NB4 (cell line): ENCODE results near the gene ENPEP.
"Not testable (repeated sequence)": the region's sequence is repeated elsewhere in the genome, so short reads cannot be mapped to it uniquely, and the experiment has no call there.

Source experiments
- DNase-seq: peaks from one replicate; pipeline ENCODE4 v3.0.0; 2010; ENCODE audit warnings: low read depth
- H3K4me3 ChIP-seq: one replicate; pipeline ENCODE4 v1.5.1; 2011; ENCODE audit warnings: mild to moderate bottlenecking, low read depth, low read length, moderate library complexity
- MAX ChIP-seq: IDR thresholded peaks from 2 replicates; pipeline ENCODE4 v1.6.1; 2011; ENCODE audit warnings: low read depth, low read length
- MYC ChIP-seq: IDR thresholded peaks from 2 replicates; pipeline ENCODE4 v1.6.1; 2011; ENCODE audit warnings: low read depth, low read length
- POLR2A ChIP-seq: IDR thresholded peaks from 2 replicates; pipeline ENCODE4 v1.6.1; 2011; ENCODE audit warnings: mild to moderate bottlenecking; ENCODE audit not compliant: insufficient read length; ENCODE audit errors: extremely low read depth
- TF ChIP-seq, protein P1 (sequence below): IDR thresholded peaks from one replicate; pipeline ENCODE4 v1.5.1; 2012; ENCODE audit warnings: low read depth, low read length

Gene ENPEP

DNA sequence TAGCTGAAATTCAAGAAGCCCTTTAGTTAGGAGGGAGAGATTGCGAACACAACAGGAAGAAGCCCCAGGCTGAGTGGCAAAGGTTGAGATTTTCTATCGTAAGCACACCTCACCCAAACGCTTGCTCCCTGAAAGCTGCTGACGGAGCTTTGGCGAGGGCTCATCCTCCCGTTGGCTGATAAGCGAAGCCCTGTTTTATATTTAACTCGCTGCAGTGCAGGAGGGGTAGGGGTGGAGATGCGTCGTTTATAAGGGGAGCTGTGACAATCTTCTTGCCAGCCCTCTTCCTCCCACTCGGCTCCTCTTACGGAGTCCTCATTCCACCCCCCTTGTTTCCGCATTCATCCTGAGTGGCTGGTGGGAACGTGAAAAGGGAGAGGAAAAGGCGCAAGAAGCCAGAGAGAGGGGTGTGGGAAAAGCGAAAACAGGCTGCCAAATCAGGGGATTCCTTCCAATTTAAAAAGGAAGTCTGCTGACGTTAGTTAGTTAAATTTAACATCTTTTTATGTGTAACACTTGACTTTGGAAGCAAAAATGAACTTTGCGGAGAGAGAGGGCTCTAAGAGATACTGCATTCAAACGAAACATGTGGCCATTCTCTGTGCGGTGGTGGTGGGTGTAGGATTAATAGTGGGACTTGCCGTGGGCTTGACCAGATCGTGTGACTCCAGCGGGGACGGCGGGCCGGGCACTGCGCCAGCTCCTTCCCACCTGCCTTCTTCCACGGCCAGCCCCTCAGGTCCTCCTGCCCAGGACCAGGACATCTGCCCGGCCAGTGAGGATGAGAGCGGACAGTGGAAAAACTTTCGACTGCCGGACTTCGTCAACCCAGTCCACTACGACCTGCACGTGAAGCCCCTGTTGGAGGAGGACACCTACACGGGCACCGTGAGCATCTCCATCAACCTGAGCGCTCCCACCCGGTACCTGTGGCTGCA is at the start of gene ENPEP:
ENPEP (plus strand) TSS at position 275 of the 938 bp plus-strand sequence; CDS start at position 535, 260 bp downstream.
- H3K4me3 ChIP-seq = no peak within 1 kb of the TSS
- no peak for DNase-seq
- TF ChIP-seq MAX (no peak), POLR2A (no peak), MYC (no peak)
- TF ChIP-seq, protein P1, sequence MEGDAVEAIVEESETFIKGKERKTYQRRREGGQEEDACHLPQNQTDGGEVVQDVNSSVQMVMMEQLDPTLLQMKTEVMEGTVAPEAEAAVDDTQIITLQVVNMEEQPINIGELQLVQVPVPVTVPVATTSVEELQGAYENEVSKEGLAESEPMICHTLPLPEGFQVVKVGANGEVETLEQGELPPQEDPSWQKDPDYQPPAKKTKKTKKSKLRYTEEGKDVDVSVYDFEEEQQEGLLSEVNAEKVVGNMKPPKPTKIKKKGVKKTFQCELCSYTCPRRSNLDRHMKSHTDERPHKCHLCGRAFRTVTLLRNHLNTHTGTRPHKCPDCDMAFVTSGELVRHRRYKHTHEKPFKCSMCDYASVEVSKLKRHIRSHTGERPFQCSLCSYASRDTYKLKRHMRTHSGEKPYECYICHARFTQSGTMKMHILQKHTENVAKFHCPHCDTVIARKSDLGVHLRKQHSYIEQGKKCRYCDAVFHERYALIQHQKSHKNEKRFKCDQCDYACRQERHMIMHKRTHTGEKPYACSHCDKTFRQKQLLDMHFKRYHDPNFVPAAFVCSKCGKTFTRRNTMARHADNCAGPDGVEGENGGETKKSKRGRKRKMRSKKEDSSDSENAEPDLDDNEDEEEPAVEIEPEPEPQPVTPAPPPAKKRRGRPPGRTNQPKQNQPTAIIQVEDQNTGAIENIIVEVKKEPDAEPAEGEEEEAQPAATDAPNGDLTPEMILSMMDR = no peak

DNA sequence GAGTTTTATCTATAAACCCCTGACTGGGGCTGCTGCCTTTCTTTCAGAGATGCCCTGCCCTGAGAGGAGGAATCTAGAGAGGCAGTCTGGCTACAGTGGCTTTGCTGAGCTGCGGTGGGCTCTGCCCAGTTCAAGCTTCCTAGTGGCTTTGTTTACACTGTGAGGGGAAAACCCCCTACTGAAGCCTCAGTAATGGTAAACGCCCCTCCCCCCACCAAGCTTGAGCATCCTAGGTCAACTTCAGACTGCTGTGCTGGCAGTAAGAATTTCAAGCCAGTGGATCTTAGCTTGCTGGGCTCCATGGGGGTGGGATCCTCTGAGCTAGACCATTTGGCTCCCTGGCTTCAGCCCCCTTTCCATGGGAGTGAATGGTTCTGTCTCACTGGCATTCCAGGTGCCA is 44.1 kb upstream of the ENPEP start:
- DNase-seq, H3K4me3 ChIP-seq: not testable (repeated sequence)

DNA sequence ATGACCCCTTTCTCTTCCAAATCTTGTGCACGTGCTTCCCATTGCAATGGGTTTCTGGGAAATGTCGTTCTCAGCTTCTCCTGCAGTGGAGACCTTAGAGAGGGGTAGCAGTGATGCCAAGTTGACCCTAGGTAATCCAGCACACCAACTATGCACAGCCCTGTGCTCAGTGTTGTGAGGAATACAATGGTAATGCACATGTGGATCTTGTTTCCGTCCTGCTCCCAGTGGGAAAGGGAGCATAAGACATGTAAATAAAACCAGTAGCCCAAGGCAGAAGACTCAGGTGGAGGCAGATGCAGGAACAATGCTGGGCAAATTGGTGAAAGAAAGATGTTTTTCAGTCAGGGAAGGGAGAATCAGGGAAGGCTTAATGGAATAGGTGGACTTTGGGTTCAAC is 38.7 kb upstream of the ENPEP start:
- DNase-seq, H3K4me3 ChIP-seq: not testable (repeated sequence)

GRCh38 chr4:110439209-110439608 is 36.7 kb upstream of the ENPEP start:
- not testable (repeated sequence) for H3K4me3 ChIP-seq, DNase-seq

DNA sequence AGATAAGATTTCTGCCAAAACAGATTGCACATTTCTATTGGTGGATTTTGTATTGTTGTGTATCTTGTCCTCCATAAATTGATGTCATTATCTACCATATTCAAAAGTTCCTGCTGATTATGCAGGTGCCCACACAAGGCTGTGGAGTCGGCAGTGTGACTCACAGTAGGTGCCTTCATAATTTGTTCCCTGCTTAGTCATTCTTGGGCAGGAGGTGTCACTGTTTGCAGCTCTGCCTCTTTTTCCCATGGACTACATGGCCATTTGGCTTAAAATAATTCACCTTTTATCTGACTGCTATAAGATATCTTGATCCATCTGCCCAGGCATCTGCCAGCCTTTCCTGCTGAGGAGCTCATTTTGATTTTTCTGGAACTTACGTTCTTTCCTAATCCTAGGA is 33.6 kb upstream of the ENPEP start:
- TF ChIP-seq, protein P1 = no peak
- TF ChIP-seq POLR2A (no peak), MAX (no peak), MYC (no peak)
- no peak for DNase-seq
- no peak overlapping the region for H3K4me3 ChIP-seq

DNA sequence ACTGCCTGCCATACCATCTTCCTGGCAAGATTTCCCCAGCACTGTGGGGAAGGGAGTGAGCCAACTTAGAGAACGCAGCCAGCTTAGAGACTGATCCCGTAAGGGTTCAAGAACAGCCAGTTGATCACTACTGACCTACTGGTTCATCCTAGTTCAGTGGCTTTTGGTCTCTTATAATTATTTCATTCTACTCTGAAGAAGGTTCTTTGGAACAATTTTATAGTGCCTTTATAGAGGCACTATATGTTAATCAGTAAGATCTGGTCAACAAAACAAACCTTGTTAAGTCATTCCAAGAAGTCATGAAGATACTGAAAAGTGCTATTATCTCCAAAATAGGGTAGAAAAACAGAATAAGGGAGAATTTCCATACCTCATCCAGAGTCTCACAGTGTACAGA is 33.2 kb upstream of the ENPEP start:
- TF ChIP-seq MAX = no peak
- TF ChIP-seq, protein P1 = no peak
- no peak for TF ChIP-seq MYC
- TF ChIP-seq POLR2A = no peak
- DNase-seq = no peak
- H3K4me3 ChIP-seq = no peak overlapping the region

- no peak for DNase-seq
- TF ChIP-seq POLR2A (no peak), MYC (no peak), MAX (no peak)
- TF ChIP-seq, protein P1 = no peak
Observed at GRCh38 chr4:110449947-110450346, 26.0 kb upstream of the ENPEP start.

More at GRCh38 chr4:110449947-110450346, 26.0 kb upstream of the ENPEP start:
- no peak overlapping the region for H3K4me3 ChIP-seq
